Inflammatory macrophage treated with lipopolysaccharide for 1 hour (primary cell): ENCODE data around the gene CTNNBL1.
A peak's percentile ranks its signal among the peaks of the same experiment; 100 is the strongest.
"Not testable (repeated sequence)": the region's sequence is repeated elsewhere in the genome, so short reads cannot be mapped to it uniquely, and the experiment has no call there.

Experiments used
- DNase-seq, 2 donors: peaks; one replicate each; pipeline ENCODE4 v3.0.0-alpha.2; 2020 to 2022

CTNNBL1 gene

GRCh38 chr20:37679751-37680150 lies 14.1 kb upstream of the CTNNBL1 start:
- not testable (repeated sequence) for DNase-seq

DNA sequence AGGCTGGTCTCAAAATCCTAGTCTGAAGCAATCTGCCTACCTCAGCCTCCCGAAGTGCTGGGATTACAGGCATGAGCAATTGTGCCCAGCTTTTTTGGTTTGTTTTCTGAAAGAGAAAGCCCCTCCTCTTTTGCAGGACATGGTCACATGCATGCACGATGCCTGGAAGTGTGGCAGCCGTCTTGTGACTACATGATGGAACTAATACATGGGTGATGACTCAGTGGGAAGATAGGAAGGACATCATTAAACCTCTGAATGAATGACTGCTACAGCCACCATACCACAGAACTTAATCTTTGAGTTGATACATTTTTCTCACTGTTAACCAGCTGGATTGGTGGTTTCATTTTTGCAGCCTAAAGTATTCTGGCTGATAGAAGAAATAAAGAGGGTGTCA lies 13.4 kb upstream of the CTNNBL1 start:
- peak; percentile 39 to 67 for DNase-seq

GRCh38 chr20:37681384-37682112 lies 12.3 kb upstream of the CTNNBL1 start:
- no peak for DNase-seq

DNA sequence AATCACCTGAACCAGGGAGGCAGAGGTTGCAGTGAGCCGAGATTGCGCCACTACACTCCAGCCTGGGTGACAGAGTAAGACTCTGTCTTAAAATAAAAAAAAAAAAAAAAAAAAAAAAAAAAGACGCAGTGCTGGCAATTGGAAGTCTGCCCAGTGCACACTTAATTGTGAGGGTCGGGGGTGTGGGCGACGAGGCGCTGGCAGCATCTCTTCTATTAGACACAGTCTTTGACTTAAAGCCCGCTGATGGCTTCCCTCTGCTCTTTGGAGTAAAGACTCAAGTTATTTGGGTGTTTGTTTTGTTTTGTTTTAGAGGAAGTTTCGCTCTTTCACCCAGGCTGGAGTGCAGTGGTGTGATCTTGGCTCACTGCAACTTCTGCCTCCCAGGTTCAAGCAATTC lies 10.7 kb upstream of the CTNNBL1 start:
- not testable (repeated sequence) for DNase-seq

DNA sequence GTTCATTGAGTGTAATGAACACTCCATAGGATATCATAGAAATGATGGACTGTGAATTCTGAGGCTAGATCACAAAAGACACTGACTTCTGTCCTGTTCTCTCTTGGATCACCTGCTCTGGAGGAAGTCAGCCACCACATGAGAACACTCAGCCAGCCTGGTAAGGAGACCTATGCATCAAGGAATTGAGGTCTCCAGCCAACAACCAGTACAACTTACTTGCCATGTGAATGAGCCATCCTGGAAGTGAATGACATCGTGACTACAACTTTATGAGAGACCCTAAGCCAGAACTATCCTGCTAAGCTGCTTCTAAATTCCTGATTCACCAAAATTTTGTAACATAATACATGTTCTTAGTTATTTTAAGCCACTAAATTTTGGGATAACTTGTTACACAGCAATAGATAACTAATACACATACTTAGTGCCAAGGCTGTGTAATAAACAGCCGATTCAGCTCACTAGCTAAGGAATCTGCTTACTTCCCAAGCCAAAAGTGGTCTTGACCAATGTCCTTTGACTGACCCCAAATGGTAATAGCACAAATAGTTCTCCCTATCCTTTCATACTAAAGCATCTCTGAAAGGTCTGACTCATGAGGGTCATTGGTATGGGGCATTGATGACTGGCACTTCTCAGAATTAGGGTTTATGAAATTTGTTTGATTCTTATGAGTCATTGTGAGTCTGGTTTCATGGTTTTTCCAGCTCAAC lies 6.9 kb upstream of the CTNNBL1 start:
- DNase-seq, result peak; percentile 30 to 47

GRCh38 chr20:37687478-37687805 lies 6.4 kb upstream of the CTNNBL1 start:
- no peak for DNase-seq

GRCh38 chr20:37688093-37688492 lies 5.7 kb upstream of the CTNNBL1 start:
- DNase-seq, result no peak

DNA sequence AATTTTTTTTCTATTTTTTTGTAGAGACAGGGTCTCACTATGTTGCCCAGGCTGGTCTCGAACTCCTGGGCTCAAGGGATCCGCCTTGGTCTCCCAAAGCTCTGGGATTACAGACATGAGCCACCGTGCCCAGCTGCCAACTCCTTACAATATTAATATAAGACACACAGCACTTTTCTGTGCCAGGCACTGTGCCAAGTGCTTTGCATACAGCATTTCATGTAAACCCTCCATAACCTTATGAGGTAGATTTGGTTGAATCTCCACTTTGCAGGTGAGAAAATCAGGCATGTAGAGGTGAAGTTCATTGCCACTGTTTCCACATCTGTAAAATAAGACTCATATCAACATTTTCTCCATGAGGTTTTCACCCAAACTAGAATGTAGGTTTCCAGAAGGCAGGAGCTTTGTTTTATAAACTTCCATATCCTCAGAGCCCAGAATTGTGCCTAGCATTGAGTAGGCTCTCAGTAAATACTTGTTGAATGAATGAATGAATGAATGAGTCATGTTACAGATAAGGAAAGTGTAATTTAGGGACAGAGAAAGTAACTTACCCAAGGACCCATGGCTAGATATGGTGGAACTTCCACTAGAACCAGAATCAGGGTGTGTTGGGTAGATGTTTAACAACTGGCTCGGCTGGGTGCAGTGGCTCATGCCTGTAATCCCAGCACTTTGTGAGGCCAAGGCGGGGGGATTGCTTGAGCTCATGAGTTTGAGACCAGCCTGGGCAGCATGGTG lies 3.0 kb upstream of the CTNNBL1 start:
- DNase-seq, result no peak

- no peak for DNase-seq
Measured at GRCh38 chr20:37692459-37693166, 1.2 kb upstream of the CTNNBL1 start.

DNA sequence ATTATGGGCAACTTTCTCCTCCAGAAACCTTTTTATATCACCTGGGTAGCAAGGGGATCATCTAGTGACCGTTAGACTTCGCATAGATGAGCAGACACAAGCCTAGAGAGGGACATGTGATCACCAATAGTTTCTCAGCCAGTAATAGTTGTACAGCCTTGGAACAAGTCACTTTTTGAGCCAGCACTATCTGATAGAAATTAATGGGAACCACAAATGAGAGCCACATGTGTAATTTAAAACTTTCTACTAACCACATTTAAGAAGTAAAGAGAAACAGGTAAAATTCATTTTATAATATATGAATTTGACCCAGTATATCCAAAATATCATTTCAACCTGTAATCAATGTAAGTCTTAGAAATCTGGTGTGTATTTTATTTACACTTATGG lies 592 bp upstream of the CTNNBL1 start:
- no peak for DNase-seq

DNA sequence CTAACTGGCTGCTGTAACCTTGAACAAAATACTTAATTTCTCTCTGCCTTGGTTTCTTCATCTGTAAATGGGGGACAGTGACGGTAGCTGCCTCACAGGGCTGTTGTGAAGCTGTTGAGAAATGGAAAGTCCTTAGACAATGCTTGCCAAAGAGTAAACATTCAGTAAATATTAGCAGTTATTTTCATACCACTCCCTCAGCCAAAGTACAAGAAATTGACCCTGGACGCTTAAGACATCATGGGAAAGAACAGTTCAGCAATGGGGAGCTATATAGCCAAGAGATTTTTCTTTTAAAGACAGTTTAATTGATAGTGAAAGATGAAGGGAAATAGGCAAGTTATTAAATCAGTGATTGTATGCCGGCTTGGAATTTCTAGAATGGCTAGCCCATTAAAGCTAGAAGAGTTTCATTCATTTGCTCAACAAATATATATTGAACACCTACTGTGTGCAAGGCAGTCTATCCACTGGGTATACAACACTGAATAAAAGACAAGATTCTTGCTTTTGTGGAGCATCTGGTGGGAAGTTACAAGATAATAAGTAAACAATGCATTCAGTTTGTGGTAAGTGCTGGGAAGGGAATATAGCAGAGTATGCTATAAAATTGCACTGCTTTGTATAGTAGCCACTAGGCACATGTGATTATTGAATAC lies 2.0 kb downstream of the CTNNBL1 start:
- no peak for DNase-seq

DNA sequence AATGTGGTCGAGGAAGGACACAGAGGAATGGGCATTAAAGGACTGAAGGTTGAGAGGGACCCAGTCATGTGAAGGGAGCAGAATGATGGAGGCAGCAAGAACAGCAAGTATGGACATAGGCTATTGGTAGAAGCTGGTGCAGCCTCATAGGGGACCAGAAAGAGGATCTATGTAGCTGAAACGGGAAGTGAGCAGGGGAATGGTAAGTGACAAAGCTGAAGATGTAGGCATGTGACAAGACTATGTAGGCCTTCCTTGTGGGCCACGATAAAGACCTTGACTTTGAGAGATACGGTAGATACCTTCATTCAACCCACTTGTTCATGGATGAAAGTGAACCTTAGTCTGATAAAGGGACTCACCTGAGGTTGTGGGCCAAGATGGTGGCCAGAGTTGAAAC lies 3.5 kb downstream of the CTNNBL1 start:
- peak; percentile 74 to 76 for DNase-seq

- DNase-seq, result no peak
Measured at GRCh38 chr20:37699202-37699601, 5.4 kb downstream of the CTNNBL1 start.

DNA sequence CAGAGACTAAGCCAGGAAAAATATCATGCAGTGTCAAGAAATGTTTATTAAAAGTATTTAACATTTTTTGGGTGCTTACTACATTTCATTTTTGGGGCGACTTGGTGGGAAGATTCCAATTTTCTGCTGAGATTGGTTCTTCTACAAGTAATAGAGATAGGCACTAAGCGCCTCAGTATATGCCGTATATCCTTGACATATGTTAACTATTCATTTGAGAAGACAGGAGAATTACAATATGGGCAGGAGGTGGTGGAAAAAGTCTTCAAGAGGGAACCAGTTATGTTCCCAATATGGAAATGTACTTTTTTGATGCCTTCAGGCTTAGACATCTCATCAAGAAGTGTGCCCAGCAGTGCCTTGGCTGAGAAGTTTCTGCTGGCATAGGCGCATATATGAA lies 6.5 kb downstream of the CTNNBL1 start:
- DNase-seq, result no peak

- peak; percentile 61 to 65 for DNase-seq
Measured at GRCh38 chr20:37701676-37702075, 7.8 kb downstream of the CTNNBL1 start.

DNA sequence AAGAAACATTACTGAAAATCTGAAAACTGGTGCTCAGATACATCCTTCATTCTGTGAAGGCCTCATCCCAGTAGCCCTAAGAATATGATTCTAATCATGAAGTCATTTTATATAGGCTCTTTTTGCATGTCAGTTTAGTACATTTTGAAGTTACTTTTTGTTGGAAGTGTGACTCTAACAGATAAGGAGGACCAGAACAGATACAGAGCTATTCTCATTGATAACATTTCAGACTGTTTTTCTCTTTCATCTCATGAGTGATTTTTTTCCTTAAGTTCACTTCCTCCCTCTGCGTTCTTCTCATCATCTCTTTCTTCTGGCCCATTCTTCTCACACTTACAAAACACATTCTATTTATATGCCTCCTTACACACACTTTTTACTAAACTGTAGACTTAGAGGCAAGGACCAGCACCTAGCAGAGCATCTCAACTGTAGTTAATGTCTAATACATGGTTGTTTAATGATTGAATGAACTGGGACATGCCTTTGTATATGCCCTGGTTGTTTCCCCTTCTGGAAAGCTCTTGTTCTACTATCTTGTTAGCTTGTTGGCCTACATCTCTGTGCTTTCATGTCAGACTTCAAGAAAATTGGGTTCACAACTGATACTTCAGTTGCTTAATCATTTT lies 8.7 kb downstream of the CTNNBL1 start:
- no peak for DNase-seq

DNA sequence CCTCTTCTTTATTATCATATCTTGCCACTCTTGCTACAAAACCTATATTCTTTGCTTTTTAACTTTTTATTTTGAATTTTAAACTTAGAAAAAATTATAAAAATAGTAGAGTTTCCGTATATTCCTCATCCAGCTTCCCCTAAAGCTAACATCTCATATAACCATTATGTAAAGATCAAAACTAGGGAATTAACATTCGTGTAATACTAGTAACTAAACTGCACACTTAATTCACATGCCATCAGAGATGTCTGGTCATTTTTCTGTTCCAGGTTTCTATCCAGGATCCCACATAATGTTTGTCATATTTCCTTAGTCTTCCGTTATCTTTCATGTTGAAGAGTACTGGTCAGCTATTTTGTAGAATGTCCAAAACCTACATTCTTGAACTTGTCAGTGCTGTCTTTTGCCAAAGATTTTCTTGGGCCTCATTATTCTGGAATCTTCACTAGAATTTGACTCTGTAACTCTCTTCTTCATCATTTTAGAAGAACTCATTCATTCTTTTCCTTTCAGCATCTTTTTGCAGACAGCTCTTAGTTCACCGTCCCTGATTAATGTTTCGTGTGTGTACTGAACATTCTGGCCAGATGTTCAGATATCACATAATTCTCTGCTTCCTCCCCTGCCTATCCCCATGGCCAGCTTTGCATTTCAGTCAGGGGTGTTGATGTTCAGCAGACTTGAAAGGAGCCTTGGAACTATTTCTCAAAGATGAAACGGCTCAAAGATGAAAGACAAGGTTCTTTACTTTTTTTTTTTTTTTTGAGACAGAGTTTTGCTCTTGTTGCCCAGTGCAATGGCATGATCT lies 9.4 kb downstream of the CTNNBL1 start:
- DNase-seq, result no peak

- DNase-seq, result no peak
Measured at GRCh38 chr20:37704955-37705354, 11.1 kb downstream of the CTNNBL1 start.

- no peak for DNase-seq
Measured at GRCh38 chr20:37706298-37706697, 12.5 kb downstream of the CTNNBL1 start.

- DNase-seq, result no peak
Measured at GRCh38 chr20:37711001-37711400, 17.2 kb downstream of the CTNNBL1 start.
